Esophagus muscularis mucosa (tissue), 4 donors: ENCODE measurements around the gene RGS3. TPM values are rescaled to one million over a fixed set of nuclear protein-coding genes. Genes with fewer than 3 reads are reported as not detected.
A peak's percentile ranks its signal among the peaks of the same experiment; 100 is the strongest.

Experiments used
- DNase-seq: peaks from one replicate; pipeline ENCODE4 v3.0.0-alpha.2; 2017; ENCODE audit errors: extremely low spot score
- H3K27ac ChIP-seq, 4 donors: fragments of 200-600 bp; sonication (generic); replicated peaks in 1 of 4; 1 replicate in 3 of 4; 2 replicates in 1 of 4; pipeline ENCODE4 v1.5.1; 2016 to 2019; ENCODE audit warnings: mild to moderate bottlenecking in 1 of 4
- H3K27me3 ChIP-seq, 4 donors: fragments of 200-600 bp; sonication (generic); one replicate each; pipeline versions ENCODE4 v1.5.1 to v1.6.0; 2016 to 2019
- H3K36me3 ChIP-seq, 4 donors: fragments of 200-600 bp; sonication (generic); one replicate each; pipeline ENCODE4 v1.5.1; 2016 to 2019
- H3K4me1 ChIP-seq, 4 donors: fragments of 200-600 bp; sonication (generic); one replicate each; pipeline ENCODE4 v1.5.1; 2016 to 2019
- H3K4me3 ChIP-seq, 4 donors: fragments of 200-600 bp; sonication (generic); 1 replicate in 2 of 4; 2 replicates in 2 of 4; pipeline ENCODE4 v1.5.1; 2016 to 2019; ENCODE audit warnings: mild to moderate bottlenecking in 4 of 4, moderate library complexity in 1 of 4
- H3K9me3 ChIP-seq, 4 donors: fragments of 200-600 bp; sonication (generic); 1 replicate in 3 of 4; 2 replicates in 1 of 4; pipeline ENCODE4 v1.5.1; 2016 to 2019
- EP300 ChIP-seq: sonication (generic); formaldehyde crosslinking; IDR thresholded peaks from one replicate; pipeline ENCODE4 v1.6.1; 2017; ENCODE audit warnings: antibody characterized with exemption
- POLR2A ChIP-seq: fragments of 450-650 bp; IDR thresholded peaks from one replicate; pipeline ENCODE4 v1.6.1; 2017; ENCODE audit warnings: antibody characterized with exemption, moderate library complexity, mild to moderate bottlenecking, low read depth
- POLR2AphosphoS5 ChIP-seq, 2 donors: sonication (generic); formaldehyde crosslinking; IDR thresholded peaks; one replicate each; pipeline ENCODE4 v1.6.1; 2017; ENCODE audit warnings: antibody characterized with exemption in 2 of 2
- WGBS: methylation state at CpG from one replicate; pipeline ENCODE4 v1.1.5; 2018; 5-methylcytosine and 5-hydroxymethylcytosine counted together
- intact Hi-C: fragments of 100-400 bp; cut with DNase I; formaldehyde crosslinking; loops from one replicate; pipeline ENCODE4 v1.15.1; 2023
- total RNA-seq, 4 donors: library from RNA; depleted of rRNA; stranded (reverse); fragments of >200 nt; gene quantifications; one replicate each; pipeline versions ENCODE4 v1.1.0 to v1.2.1, GENCODE V29; 2016
- TF ChIP-seq, protein P1 (sequence below), 3 experiments: fragments of 200-600 bp in 2 of 3; fragments of 450-650 bp in 1 of 3; sonication (generic) in 2 of 3; IDR thresholded peaks; one replicate each; pipeline ENCODE4 v1.5.1; 2017 to 2019; ENCODE audit warnings: antibody characterized with exemption in 3 of 3, mild to moderate bottlenecking in 2 of 3, moderate library complexity in 1 of 3

The RGS3 gene
- total RNA-seq, 4 donors from 2014 or later, result 37.3 to 121 (median 68.5) TPM

DNA sequence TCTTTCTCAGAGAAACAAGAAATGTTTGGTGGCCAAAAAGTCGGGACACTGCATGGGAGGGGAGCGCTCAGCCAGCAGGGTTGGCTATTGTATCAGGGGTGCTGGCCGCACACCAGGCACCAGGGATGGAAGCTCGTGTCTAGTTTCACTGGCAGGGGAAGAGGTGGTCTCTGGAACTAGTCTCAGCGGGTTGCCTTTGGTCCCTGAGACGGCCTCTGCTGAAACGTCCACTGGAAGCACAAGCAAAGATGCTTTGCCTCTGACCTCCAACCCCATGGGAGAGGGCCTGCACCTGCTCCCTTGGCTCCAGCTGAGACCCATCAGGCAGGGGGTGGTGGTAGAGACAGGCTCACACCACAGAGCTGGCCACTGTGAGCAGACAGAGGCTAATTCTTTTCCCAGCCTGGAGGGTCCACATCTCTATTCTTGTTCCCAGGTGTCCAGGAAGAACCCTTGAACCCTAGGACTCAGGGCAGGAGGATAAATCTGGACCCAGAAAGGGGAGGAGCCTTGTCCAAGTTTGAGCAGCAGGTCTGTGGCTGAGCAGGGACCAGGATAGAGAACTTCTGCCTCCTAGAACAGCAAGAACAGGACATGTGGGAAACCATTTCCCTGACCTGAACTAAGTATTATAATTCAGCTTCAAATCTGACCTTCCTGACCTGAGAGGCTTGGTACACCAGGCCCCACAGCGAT lies 102.6 kb downstream of the RGS3 start:
- Histone ChIP-seq H3K27me3 (no peaks in the 10 kb centered on the region), H3K27ac (peak overlapping the region; percentile 77 to 92 (median 90)), H3K36me3 (peaks cover 0 to 4% (median 0%) of the 10 kb centered on the region in 4 donors), H3K4me1 (peaks cover 69 to 85% (median 73%) of the 10 kb centered on the region in 4 donors), H3K9me3 (no peaks in the 10 kb centered on the region), H3K4me3 (peak overlapping the region; percentile 52 to 57 (median 56))
- TF ChIP-seq POLR2AphosphoS5 (IDR thresholded peaks at IDR 0.05) (no peak), EP300 (no peak), POLR2A (no peak)
- TF ChIP-seq, protein P1, sequence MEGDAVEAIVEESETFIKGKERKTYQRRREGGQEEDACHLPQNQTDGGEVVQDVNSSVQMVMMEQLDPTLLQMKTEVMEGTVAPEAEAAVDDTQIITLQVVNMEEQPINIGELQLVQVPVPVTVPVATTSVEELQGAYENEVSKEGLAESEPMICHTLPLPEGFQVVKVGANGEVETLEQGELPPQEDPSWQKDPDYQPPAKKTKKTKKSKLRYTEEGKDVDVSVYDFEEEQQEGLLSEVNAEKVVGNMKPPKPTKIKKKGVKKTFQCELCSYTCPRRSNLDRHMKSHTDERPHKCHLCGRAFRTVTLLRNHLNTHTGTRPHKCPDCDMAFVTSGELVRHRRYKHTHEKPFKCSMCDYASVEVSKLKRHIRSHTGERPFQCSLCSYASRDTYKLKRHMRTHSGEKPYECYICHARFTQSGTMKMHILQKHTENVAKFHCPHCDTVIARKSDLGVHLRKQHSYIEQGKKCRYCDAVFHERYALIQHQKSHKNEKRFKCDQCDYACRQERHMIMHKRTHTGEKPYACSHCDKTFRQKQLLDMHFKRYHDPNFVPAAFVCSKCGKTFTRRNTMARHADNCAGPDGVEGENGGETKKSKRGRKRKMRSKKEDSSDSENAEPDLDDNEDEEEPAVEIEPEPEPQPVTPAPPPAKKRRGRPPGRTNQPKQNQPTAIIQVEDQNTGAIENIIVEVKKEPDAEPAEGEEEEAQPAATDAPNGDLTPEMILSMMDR (IDR thresholded peaks at IDR 0.05), result no peak
- intact Hi-C loops, result no loop called here
- DNase-seq, result no peak
- WGBS, result 44% methylated on average over 8 of the region's 8 CpGs

DNA sequence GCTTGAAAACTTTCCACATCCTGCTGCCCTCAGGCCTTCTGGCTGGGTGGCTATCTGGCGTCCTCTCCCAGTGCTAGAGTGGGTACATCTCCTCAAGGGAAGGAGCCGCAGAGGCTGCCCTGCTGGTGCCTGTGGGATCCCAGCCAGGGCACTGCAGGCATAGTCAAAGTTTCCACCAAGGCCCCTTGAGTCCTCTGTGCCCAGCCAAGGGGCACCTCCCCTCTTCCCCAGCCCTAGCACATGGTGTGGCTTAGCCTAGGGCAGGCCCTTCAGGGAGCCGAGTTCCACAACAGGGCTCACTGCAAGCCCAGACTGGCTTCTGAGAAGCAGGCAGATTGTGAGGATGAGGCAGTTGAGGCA lies 103.2 kb downstream of the RGS3 start:
- Histone ChIP-seq H3K27me3 (no peaks in the 10 kb centered on the region), H3K9me3 (no peaks in the 10 kb centered on the region), H3K4me1 (peaks cover 69 to 85% (median 73%) of the 10 kb centered on the region in 4 donors), H3K27ac (peak overlapping the region; percentile 77 to 92 (median 90)), H3K36me3 (peaks cover 0 to 4% (median 0%) of the 10 kb centered on the region in 4 donors), H3K4me3 (no peak overlapping the region)
- 60% methylated on average over 1 of the region's 3 CpGs for WGBS
- no peak for DNase-seq
- TF ChIP-seq POLR2AphosphoS5 (IDR thresholded peaks at IDR 0.05) (no peak), POLR2A (no peak), EP300 (no peak)
- TF ChIP-seq, protein P1 (IDR thresholded peaks at IDR 0.05), result no peak
- intact Hi-C loops, result no loop called here

DNA sequence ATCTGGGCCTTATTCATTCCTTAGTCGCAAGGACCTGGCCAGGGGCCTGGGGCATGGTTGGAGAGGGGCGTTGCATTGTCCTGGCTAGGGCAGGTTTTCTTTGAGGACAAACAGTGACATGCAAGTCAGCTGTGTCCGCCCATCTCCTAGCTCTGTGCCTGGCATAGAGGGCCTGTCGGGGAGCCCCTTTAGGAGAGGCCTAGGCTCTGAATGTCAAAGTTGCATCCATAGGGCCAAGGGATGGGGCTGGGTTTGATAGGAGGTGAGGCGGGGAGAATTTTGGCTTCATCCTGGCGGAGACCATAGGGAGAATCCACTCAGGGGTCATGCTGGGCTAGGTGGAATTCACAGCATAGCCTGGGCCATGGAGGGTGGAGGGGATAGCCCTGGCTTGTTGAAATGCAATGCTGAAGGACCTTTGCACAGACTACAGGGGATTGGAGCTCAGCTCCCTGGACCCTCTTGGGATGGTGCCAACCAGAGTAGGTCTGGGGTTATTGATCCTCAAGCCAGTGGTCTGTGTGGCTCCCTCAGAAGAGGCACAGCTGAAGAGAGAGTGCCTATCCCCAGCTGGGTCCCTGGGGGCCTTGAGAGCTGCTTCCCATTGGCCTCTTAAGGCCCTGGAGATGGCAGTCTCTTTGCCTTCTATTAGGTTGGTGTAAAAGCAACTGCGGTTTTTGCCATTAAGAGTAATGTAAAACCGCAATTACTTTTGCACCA lies 104.0 kb downstream of the RGS3 start:
- intact Hi-C loops, result no loop called here
- no peaks in the 10 kb centered on the region for H3K27me3 ChIP-seq
- H3K4me1 ChIP-seq, result peaks cover 69 to 90% (median 77%) of the 10 kb centered on the region in 4 donors
- H3K27ac ChIP-seq, result no peak overlapping the region
- H3K9me3 ChIP-seq, result no peaks in the 10 kb centered on the region
- H3K4me3 ChIP-seq, result no peak overlapping the region
- 95% methylated on average over 8 of the region's 8 CpGs for WGBS
- TF ChIP-seq, protein P1 (IDR thresholded peaks at IDR 0.05), result no peak
- TF ChIP-seq POLR2AphosphoS5 (IDR thresholded peaks at IDR 0.05) (no peak), EP300 (no peak), POLR2A (no peak)
- no peak for DNase-seq
- peaks cover 0 to 4% (median 0%) of the 10 kb centered on the region in 4 donors for H3K36me3 ChIP-seq

DNA sequence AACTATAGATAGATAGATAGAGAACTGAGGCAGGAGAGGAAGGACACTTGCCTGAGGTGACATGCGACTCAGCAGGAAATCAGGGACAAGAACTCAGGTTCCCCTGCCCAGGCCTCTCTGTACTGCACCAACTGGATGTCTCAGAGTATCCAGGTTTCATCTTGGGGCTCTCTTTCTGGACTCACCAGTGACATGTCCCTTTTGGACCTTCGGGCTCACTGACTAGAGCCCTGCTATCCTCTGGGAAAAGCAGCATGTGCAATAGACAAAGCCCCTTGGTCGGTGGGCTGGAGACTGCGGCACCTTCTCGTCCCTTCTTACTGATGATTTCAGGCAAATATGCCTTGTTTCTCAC lies 104.5 kb downstream of the RGS3 start:
- no peak for DNase-seq
- WGBS, result 94% methylated on average over 5 of the region's 5 CpGs
- Histone ChIP-seq H3K4me3 (no peak overlapping the region), H3K4me1 (peaks cover 64 to 89% (median 75%) of the 10 kb centered on the region in 4 donors), H3K9me3 (no peaks in the 10 kb centered on the region), H3K27ac (no peak overlapping the region), H3K27me3 (no peaks in the 10 kb centered on the region), H3K36me3 (peaks cover 0 to 4% (median 0%) of the 10 kb centered on the region in 4 donors)
- TF ChIP-seq POLR2A (no peak), POLR2AphosphoS5 (IDR thresholded peaks at IDR 0.05) (no peak)
- TF ChIP-seq, protein P1 (IDR thresholded peaks at IDR 0.05), result no peak
- intact Hi-C loops, result no loop called here
